Daoy (cell line): ENCODE data around the gene DOK7. TPM values are rescaled to one million over a fixed set of nuclear protein-coding genes. Genes with fewer than 3 reads are reported as not detected.
"Not testable (repeated sequence)": the region's sequence is repeated elsewhere in the genome, so short reads cannot be mapped to it uniquely, and the experiment has no call there.

ENCODE experiments used
- DNase-seq: peaks from one replicate; pipeline ENCODE4 v3.0.0-alpha.2; 2015; ENCODE audit warnings: low read depth
- total RNA-seq: library from RNA; depleted of rRNA; stranded (reverse); fragments of >200 nt; shearing (Covaris generic); gene quantifications from 2 replicates; pipeline ENCODE4 v1.2.3, GENCODE V29; 2014

Gene DOK7
- total RNA-seq, 1 experiment from 2014 or later, result 0.11 TPM

DNA sequence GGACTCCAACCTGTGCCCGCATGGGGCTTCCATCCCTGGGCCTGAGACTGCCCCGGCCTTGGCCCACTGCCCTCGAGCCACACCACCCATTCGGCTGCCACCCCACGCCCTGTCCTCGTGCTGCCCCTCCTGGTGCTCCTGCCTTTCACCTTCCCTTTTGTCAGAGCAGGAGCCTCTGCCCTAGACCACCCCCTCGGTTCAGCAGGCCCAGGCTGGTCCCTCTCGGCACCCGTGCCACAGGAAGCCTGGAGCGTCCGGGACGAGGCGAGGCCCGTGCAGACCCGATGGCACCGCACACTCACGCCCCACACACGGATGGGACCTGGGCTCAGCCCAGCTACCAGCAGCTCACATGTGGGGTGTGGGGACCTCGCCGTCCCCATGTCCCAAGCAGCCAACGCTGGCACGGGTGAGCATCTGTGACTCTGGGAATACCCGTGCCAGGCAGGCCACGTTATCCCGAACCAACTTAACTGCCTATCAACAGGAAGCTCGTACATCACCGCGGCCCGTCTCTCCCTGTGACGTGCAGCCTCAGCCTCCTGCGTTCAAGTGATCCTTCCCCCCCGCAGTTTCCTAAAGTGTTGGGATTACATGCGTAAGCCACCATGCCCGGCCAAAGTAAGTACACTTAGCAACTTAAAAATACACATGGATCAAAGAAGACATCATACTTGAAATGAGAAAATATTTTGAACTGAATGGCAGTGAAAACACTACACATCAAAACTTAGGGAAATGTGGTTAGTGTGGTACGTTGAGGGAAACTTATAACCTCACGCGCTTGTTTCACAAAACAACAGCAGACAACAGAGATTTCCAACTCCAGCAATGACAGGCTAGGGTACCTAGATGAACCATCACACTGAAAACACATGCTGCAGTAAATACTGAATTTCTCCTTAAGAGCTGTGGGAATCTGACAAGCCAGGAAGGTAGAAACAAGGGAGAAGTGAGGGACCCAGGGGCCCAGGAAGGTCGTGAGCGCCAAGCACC is 40.1 kb downstream of the DOK7 start:
- DNase-seq, result no peak

DNA sequence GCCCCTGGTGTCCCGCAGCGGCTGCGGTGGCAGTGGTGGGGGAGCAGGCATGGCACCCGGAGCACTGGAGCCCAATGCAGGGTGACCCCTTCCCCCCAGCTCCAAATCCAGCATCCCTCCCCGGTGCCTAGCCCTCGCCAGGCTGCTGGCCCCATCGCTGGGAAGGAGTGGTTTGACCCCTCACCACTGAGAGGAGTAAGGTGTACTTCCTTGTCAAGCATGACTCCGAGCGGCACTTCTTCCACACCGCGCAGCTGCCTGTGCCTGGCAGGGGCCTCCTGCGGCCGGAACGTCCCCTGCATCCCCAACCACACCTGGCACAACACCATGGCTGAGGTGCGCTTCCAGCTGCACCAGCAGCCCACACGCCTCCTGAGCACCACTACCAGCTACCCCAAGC is 42.1 kb downstream of the DOK7 start:
- DNase-seq, result no peak

DNA sequence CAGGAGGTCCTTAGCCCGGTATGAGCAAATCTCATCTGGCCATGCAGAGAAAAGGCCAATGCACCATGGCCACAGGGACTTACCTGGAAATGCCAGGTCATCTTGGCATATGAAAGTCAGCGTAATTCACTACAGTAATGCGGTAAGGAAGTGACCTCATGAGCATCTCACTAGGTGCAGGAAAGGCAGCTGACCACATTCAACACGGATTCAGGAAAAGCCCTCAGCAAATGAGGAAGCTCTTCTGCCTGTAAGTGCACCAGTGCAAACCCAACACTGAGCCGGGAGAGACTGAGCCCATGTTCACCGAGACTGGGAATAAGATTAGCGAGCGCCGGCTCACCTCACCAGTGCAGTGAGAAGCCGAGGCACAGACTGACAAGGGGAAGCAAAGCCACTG is 45.4 kb downstream of the DOK7 start:
- DNase-seq, result no peak

GRCh38 chr4:3510481-3510880 is 47.4 kb downstream of the DOK7 start:
- no peak for DNase-seq

- DNase-seq, result no peak
Observed at GRCh38 chr4:3511187-3511586, 48.1 kb downstream of the DOK7 start.

GRCh38 chr4:3511601-3512000 is 48.5 kb downstream of the DOK7 start:
- DNase-seq, result not testable (repeated sequence)

DNA sequence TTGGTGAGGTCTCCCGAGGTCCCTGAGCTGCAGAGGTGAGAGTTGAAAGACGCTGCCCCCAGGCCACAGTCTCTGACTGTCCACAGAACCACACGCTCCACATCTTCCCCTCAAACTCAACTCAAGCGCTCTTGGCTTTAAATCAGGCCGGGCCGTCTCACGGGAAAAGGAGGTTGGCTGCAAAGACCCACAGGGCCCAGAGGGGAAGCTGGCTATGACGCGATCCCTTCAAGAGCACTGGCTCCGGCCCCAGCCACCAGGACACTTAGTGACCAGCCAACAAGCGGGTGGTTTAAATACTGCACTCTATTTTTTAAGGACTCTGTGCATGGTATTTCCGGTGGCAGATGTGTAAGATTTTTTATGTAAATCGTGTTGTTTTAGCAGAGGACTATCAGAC is 49.2 kb downstream of the DOK7 start:
- no peak for DNase-seq

DNA sequence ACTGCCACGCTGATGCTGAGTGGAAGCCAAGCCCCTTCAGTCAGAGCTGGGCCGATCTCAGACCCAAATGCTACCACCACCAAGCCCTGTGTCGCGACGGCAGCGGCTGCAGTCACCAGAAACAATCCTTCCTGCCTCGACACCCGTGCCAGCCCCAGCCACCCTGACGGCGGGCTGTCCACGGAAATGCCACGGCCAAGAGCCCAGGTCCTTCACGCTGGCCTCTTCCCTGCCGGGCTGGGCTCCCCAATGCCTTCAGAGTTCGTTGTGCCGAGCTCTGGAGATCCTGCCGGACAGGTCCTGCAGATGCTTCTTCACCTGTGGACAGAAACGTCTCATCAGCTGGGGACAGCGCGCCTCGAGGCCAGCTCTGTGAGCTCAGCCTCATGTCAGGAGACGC is 49.6 kb downstream of the DOK7 start:
- DNase-seq, result no peak

- no peak for DNase-seq
Observed at GRCh38 chr4:3513807-3514206, 50.7 kb downstream of the DOK7 start.

DNA sequence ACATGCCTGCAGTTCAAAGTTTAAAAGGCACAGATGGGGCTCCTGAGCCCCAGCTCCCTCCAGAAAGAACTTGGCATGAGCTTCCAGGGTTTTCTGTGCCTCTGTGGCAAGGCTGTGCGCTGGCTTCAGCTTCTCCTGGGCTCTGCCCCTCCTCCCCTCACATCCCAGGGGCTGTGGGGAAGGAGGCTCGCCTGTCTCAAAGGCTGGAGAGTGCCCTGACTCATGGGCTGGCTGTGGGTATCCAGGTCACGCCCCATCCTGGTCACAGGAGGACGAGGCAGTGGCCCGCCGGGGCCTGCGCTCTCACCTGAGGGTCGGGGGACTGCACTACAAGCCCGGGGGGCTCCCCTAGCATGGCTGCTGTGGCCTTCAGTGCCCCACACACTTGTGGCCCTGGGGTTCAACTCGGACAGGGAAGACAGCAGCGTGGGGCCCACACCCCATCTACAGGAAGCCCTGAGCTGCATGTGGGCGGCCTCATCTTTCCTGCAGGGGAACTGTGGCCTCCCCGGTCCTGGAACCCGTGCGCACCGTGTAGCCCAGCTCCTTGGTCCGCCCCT is 51.2 kb downstream of the DOK7 start:
- no peak for DNase-seq

- no peak for DNase-seq
Observed at GRCh38 chr4:3514806-3515501, 51.8 kb downstream of the DOK7 start.

GRCh38 chr4:3515646-3516045 is 52.5 kb downstream of the DOK7 start:
- DNase-seq, result no peak

- no peak for DNase-seq
Observed at GRCh38 chr4:3516061-3516835, 53.1 kb downstream of the DOK7 start.

- no peak for DNase-seq
Observed at GRCh38 chr4:3516836-3517730, 54.0 kb downstream of the DOK7 start.

- no peak for DNase-seq
Observed at GRCh38 chr4:3517731-3518510, 54.8 kb downstream of the DOK7 start.

- DNase-seq, result no peak
Observed at GRCh38 chr4:3518511-3518880, 55.4 kb downstream of the DOK7 start.

DNA sequence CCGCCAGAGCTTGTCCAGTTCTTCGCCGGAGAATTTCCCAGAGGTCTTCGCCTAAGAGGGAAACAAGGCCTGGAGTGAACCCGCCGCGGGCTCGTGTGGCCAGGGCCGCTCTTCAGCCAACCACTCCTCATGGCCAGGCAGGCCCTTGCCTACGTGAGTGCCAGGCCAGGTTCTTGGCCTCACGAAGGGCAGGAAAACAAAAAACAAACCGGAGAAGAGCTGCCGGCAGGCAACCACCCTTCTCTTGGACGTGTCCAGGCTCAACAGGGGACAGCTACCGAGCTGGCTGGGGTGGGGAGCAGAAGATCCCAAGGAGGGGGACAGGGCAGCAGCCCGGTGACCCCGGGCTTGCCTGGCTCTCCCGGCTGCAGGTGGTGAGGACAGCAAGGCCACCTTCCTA is 55.8 kb downstream of the DOK7 start:
- DNase-seq, result no peak

GRCh38 chr4:3519468-3520264 is 56.6 kb downstream of the DOK7 start:
- no peak for DNase-seq

DNA sequence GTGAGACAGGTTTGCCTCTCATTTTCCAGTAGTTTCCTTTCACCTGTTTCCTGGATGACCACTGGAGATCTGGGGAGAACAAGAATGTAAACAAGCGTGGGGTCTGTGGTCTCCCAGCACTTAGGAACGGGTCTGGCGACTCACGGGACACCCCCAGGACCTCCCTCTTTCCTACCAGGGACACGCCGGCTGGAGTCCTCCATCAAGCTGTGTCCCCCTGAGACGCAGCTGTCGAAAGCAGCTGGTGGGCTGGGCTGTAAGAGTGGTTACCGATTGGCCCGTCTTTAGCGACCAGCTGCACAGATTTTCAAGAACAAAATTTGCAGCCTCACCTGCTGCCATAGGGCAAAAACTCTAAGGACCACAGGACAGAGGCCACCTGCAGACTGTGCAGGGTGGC is 57.2 kb downstream of the DOK7 start:
- DNase-seq, result no peak
